Fibroblast of lung (primary cell): ENCODE data around the gene MESD. TPM values are rescaled to one million over a fixed set of nuclear protein-coding genes. Genes with fewer than 3 reads are reported as not detected.

ENCODE experiments used
- DNase-seq, 2 donors: peaks; one replicate each; pipeline versions ENCODE4 v3.0.0 to v3.0.0-alpha.2; 2010; ENCODE audit warnings: low read depth in 2 of 2
- H2AFZ ChIP-seq: 2 replicates; pipeline ENCODE4 v1.5.1; 2012; ENCODE audit warnings: low read length, control low read depth, inconsistent platforms
- H3K27ac ChIP-seq: 2 replicates; pipeline ENCODE4 v1.5.1; 2011; ENCODE audit warnings: low read length, control low read depth; ENCODE audit not compliant: insufficient read depth
- H3K27me3 ChIP-seq: 2 replicates; pipeline ENCODE4 v1.5.1; 2011; ENCODE audit warnings: mild to moderate bottlenecking, low read length; ENCODE audit not compliant: control insufficient read depth, insufficient read depth
- H3K36me3 ChIP-seq: 2 replicates; pipeline ENCODE4 v1.5.1; 2011; ENCODE audit warnings: low read length; ENCODE audit not compliant: control insufficient read depth, insufficient read depth
- H3K4me1 ChIP-seq: 2 replicates; pipeline ENCODE4 v1.5.1; 2011; ENCODE audit warnings: low read length; ENCODE audit not compliant: control insufficient read depth, insufficient read depth; ENCODE audit errors: extremely low read depth
- H3K4me2 ChIP-seq: 2 replicates; pipeline ENCODE4 v1.5.1; 2011; ENCODE audit warnings: low read length, control low read depth; ENCODE audit not compliant: insufficient read depth; ENCODE audit errors: extremely low read depth
- H3K4me3 ChIP-seq, 4 experiments: fragments of 200-600 bp in 1 of 4; sonication (generic) in 1 of 4; replicated peaks in 1 of 4; 2 replicates each; pipeline ENCODE4 v1.5.1; 2011 to 2016; ENCODE audit warnings: low read length in 4 of 4, low read depth in 3 of 4, mild to moderate bottlenecking in 3 of 4, control low read depth in 2 of 4, inconsistent platforms in 1 of 4, mixed read lengths in 1 of 4; ENCODE audit not compliant: insufficient read depth in 1 of 4; ENCODE audit errors: control extremely low read depth in 1 of 4
- H3K79me2 ChIP-seq: 2 replicates; pipeline ENCODE4 v1.5.1; 2012; ENCODE audit warnings: mild to moderate bottlenecking, low read length, inconsistent platforms; ENCODE audit not compliant: control insufficient read depth, insufficient read depth
- H3K9ac ChIP-seq: 2 replicates; pipeline ENCODE4 v1.5.1; 2011; ENCODE audit warnings: mild to moderate bottlenecking, low read length, control low read depth; ENCODE audit not compliant: insufficient read depth
- H3K9me3 ChIP-seq: 2 replicates; pipeline ENCODE4 v1.5.1; 2012; ENCODE audit warnings: low read depth, low read length; ENCODE audit not compliant: control insufficient read depth, insufficient read depth
- H4K20me1 ChIP-seq: 2 replicates; pipeline ENCODE4 v1.5.1; 2011; ENCODE audit warnings: low read length; ENCODE audit not compliant: control insufficient read depth, insufficient read depth; ENCODE audit errors: extremely low read depth
- CTCF ChIP-seq, 2 donors: IDR thresholded peaks in 1 of 2; conservative IDR thresholded peaks in 1 of 2; 1 replicate in 1 of 2; 2 replicates in 1 of 2; pipeline ENCODE4 v1.5.1; 2011 to 2012; ENCODE audit warnings: low read length in 2 of 2, control low read depth in 1 of 2, inconsistent platforms in 1 of 2, low read depth in 1 of 2, mild to moderate bottlenecking in 1 of 2
- EZH2 ChIP-seq: IDR thresholded peaks from 2 replicates; pipeline ENCODE4 v1.5.1; 2012; ENCODE audit warnings: low read length, control low read depth, mild to moderate bottlenecking; ENCODE audit errors: missing control alignments
- polyA plus RNA-seq, 2 donors: library from polyadenylated mRNA; depleted of rRNA in 1 of 2; stranded (reverse) in 1 of 2; unstranded in 1 of 2; fragments of >200 nt; gene quantifications; 2 replicates each; pipeline ENCODE4 v1.2.1, GENCODE V29; 2011 to 2012; ENCODE audit warnings: missing spikeins in 1 of 2
- total RNA-seq: library from RNA; depleted of rRNA; stranded (reverse); fragments of >200 nt; gene quantifications from 2 replicates; pipeline ENCODE4 v1.2.1, GENCODE V29; 2014

MESD gene
- total and polyA plus RNA-seq, 2 donors (not counting 1 experiment from before 2014, with no cell fraction given) = 21.3 to 26.0 TPM

- DNase-seq = no peak
- no peaks in the 10 kb centered on the region for H3K36me3 ChIP-seq
- H3K79me2 ChIP-seq = no peaks in the 10 kb centered on the region
- H3K4me3 ChIP-seq = no peak overlapping the region
- no peak overlapping the region for H2AFZ ChIP-seq
- H3K4me1 ChIP-seq = peaks cover 3% of the 10 kb centered on the region
- H3K27ac ChIP-seq = no peak overlapping the region
- TF ChIP-seq EZH2 (no peak), CTCF (conservative IDR thresholded peaks at IDR 0.05 in 1 of 2, IDR thresholded peaks at IDR 0.05 in 1 of 2; ENCODE audit: low read depth in 1 of 2, low read length in 2 of 2) (no peak)
- H3K9me3 ChIP-seq = no peaks in the 10 kb centered on the region
- no peaks in the 10 kb centered on the region for H4K20me1 ChIP-seq
- no peak overlapping the region for H3K4me2 ChIP-seq
- H3K9ac ChIP-seq = no peak overlapping the region
- no peaks in the 10 kb centered on the region for H3K27me3 ChIP-seq
Measured at GRCh38 chr15:80971143-80971542, 18.5 kb downstream of the MESD start.

- Histone ChIP-seq H3K79me2 (no peaks in the 10 kb centered on the region), H3K36me3 (no peaks in the 10 kb centered on the region), H3K27ac (no peak overlapping the region), H2AFZ (no peak overlapping the region), H3K4me2 (no peak overlapping the region), H3K9ac (no peak overlapping the region), H3K27me3 (no peaks in the 10 kb centered on the region), H3K9me3 (no peaks in the 10 kb centered on the region), H3K4me1 (peaks cover 3% of the 10 kb centered on the region), H4K20me1 (no peaks in the 10 kb centered on the region), H3K4me3 (no peak overlapping the region)
- TF ChIP-seq CTCF (conservative IDR thresholded peaks at IDR 0.05 in 1 of 2, IDR thresholded peaks at IDR 0.05 in 1 of 2; ENCODE audit: low read depth in 1 of 2, low read length in 2 of 2) = no peak
- no peak for TF ChIP-seq EZH2
- DNase-seq = no peak
Measured at GRCh38 chr15:80970658-80971057, 19.0 kb downstream of the MESD start.

- DNase-seq = peak in 1 of 2 donors; percentile 70
- H3K9ac ChIP-seq = no peak overlapping the region
- no peaks in the 10 kb centered on the region for H3K36me3 ChIP-seq
- no peak for TF ChIP-seq EZH2
- TF ChIP-seq CTCF (conservative IDR thresholded peaks at IDR 0.05 in 1 of 2, IDR thresholded peaks at IDR 0.05 in 1 of 2; ENCODE audit: low read depth in 1 of 2, low read length in 2 of 2) = peak; percentile 68 to 72
- no peak overlapping the region for H3K27ac ChIP-seq
- H3K4me2 ChIP-seq = no peak overlapping the region
- H3K4me1 ChIP-seq = peaks cover 3% of the 10 kb centered on the region
- H3K4me3 ChIP-seq = no peak overlapping the region
- no peaks in the 10 kb centered on the region for H3K79me2 ChIP-seq
- H3K9me3 ChIP-seq = no peaks in the 10 kb centered on the region
- no peaks in the 10 kb centered on the region for H4K20me1 ChIP-seq
- no peak overlapping the region for H2AFZ ChIP-seq
- H3K27me3 ChIP-seq = no peaks in the 10 kb centered on the region
Measured at GRCh38 chr15:80970018-80970657, 19.5 kb downstream of the MESD start.
